GM23338 (cell line): ENCODE measurements around the gene TMEM158. TPM values are rescaled to one million over a fixed set of nuclear protein-coding genes. Genes with fewer than 3 reads are reported as not detected.

ENCODE experiments used
- ATAC-seq: fragments of 200-7000 bp; cut with Tn5 transposase; 3 replicates; pipeline ENCODE4 v1.9.1; 2020
- DNase-seq: peaks from one replicate; pipeline ENCODE4 v3.0.0-alpha.2; 2015; ENCODE audit warnings: low spot score
- H2AFZ ChIP-seq: fragments of 200-600 bp; sonication (generic); 2 replicates; pipeline ENCODE4 v1.8.0; 2016; ENCODE audit warnings: antibody characterized with exemption, mild to moderate bottlenecking, moderate library complexity
- H3F3A ChIP-seq: fragments of 200-600 bp; sonication (generic); replicated peaks from 2 replicates; pipeline ENCODE4 v1.8.0; 2017; ENCODE audit warnings: antibody characterized with exemption, mixed run types, low read depth
- H3K27ac ChIP-seq: fragments of 200-600 bp; sonication (generic); 2 replicates; pipeline ENCODE4 v1.6.1; 2016; ENCODE audit warnings: low read depth
- H3K27me3 ChIP-seq: fragments of 200-600 bp; sonication (generic); 2 replicates; pipeline ENCODE4 v1.8.0; 2016; ENCODE audit warnings: mild to moderate bottlenecking, mixed run types, moderate library complexity; ENCODE audit not compliant: insufficient read depth
- H3K36me3 ChIP-seq: fragments of 200-600 bp; sonication (generic); 2 replicates; pipeline ENCODE4 v1.8.0; 2016; ENCODE audit warnings: mild to moderate bottlenecking; ENCODE audit not compliant: insufficient read depth
- H3K4me1 ChIP-seq: fragments of 200-600 bp; sonication (generic); 2 replicates; pipeline ENCODE4 v1.8.0; 2016; ENCODE audit warnings: mild to moderate bottlenecking, moderate library complexity; ENCODE audit not compliant: insufficient read depth
- H3K4me2 ChIP-seq: fragments of 200-600 bp; sonication (generic); 2 replicates; pipeline ENCODE4 v1.7.1; 2017; ENCODE audit warnings: mixed run types
- H3K4me3 ChIP-seq: fragments of 200-600 bp; sonication (generic); 2 replicates; pipeline ENCODE4 v1.6.1; 2016; ENCODE audit warnings: mixed run types
- H3K79me2 ChIP-seq: fragments of 200-600 bp; sonication (generic); replicated peaks from 2 replicates; pipeline ENCODE4 v1.8.0; 2017; ENCODE audit warnings: mild to moderate bottlenecking; ENCODE audit not compliant: insufficient read depth
- H3K9me2 ChIP-seq: fragments of 200-600 bp; sonication (generic); 2 replicates; pipeline ENCODE4 v1.8.0; 2017; ENCODE audit not compliant: insufficient read depth
- H4K20me1 ChIP-seq: fragments of 200-600 bp; sonication (generic); replicated peaks from 2 replicates; pipeline ENCODE4 v1.8.0; 2017; ENCODE audit warnings: mild to moderate bottlenecking; ENCODE audit not compliant: insufficient read depth
- H3K27ac Mint-ChIP-seq: 2 replicates; pipeline ENCODE4 v1.8.0; 2020; ENCODE audit warnings: inconsistent platforms, mild to moderate bottlenecking, moderate library complexity, mixed read lengths
- H3K27me3 Mint-ChIP-seq: 3 replicates; pipeline ENCODE4 v1.8.0; 2022; ENCODE audit warnings: low read depth, mild to moderate bottlenecking, moderate library complexity, mixed read lengths, inconsistent platforms; ENCODE audit not compliant: insufficient read depth, poor library complexity
- H3K36me3 Mint-ChIP-seq: 3 replicates; pipeline ENCODE4 v1.8.0; 2021; ENCODE audit warnings: low read depth, mild to moderate bottlenecking, inconsistent platforms, moderate library complexity, mixed read lengths
- H3K4me1 Mint-ChIP-seq: 3 replicates; pipeline ENCODE4 v1.8.0; 2020; ENCODE audit warnings: mild to moderate bottlenecking, inconsistent platforms, mixed read lengths
- H3K4me3 Mint-ChIP-seq: 3 replicates; pipeline ENCODE4 v1.8.0; 2021; ENCODE audit warnings: moderate library complexity, mild to moderate bottlenecking, inconsistent platforms, mixed read lengths
- H3K9me3 Mint-ChIP-seq: 3 replicates; pipeline ENCODE4 v1.8.0; 2020; ENCODE audit warnings: moderate library complexity, mild to moderate bottlenecking, inconsistent platforms, mixed read lengths
- CREB1 ChIP-seq: fragments of 250-450 bp; sonication (Bioruptor Pico); IDR thresholded peaks from 2 replicates; pipeline ENCODE4 v1.5.0; 2020; ENCODE audit warnings: low read depth, mild to moderate bottlenecking, moderate library complexity
- CTCF ChIP-seq, 2 experiments: fragments of 200-600 bp in 1 of 2; sonication (generic) in 1 of 2; conservative IDR thresholded peaks; 2 replicates each; pipeline versions ENCODE4 v1.5.1 to v1.6.1; 2016 to 2017; ENCODE audit warnings: antibody characterized with exemption in 2 of 2, low read depth in 2 of 2, mild to moderate bottlenecking in 2 of 2, moderate library complexity in 1 of 2
- ETS1 ChIP-seq: IDR thresholded peaks from 2 replicates; pipeline ENCODE4 v1.6.1; 2016; ENCODE audit warnings: antibody characterized with exemption
- EZH2 ChIP-seq: fragments of 200-600 bp; sonication (generic); IDR thresholded peaks from one replicate; pipeline ENCODE4 v1.8.0; 2017; ENCODE audit warnings: antibody characterized with exemption, mild to moderate bottlenecking, low read depth; ENCODE audit not compliant: unreplicated experiment
- EZH2phosphoT487 ChIP-seq: fragments of 200-600 bp; sonication (generic); IDR thresholded peaks from one replicate; pipeline ENCODE4 v1.8.1; 2018; ENCODE audit warnings: antibody characterized with exemption; ENCODE audit not compliant: unreplicated experiment
- JUNB ChIP-seq: IDR thresholded peaks from one replicate; pipeline ENCODE4 v1.6.1; 2016; ENCODE audit warnings: antibody characterized with exemption; ENCODE audit not compliant: unreplicated experiment
- NANOG ChIP-seq: IDR thresholded peaks from 2 replicates; pipeline ENCODE4 v1.6.1; 2016; ENCODE audit warnings: antibody characterized with exemption, borderline replicate concordance
- POLR2AphosphoS5 ChIP-seq: IDR thresholded peaks from 2 replicates; pipeline ENCODE4 v1.6.1; 2016; ENCODE audit warnings: antibody characterized with exemption, low read depth
- REST ChIP-seq: IDR thresholded peaks from one replicate; pipeline ENCODE4 v1.6.1; 2018; ENCODE audit warnings: antibody characterized with exemption; ENCODE audit not compliant: unreplicated experiment
- STAT1 ChIP-seq: IDR thresholded peaks from one replicate; pipeline ENCODE4 v1.6.1; 2016; ENCODE audit warnings: antibody characterized with exemption; ENCODE audit not compliant: unreplicated experiment
- ZNF114 ChIP-seq: fragments of 250-450 bp; sonication (Bioruptor Pico); IDR thresholded peaks from 2 replicates; pipeline ENCODE4 v1.5.0; 2020; ENCODE audit warnings: mild to moderate bottlenecking, moderate library complexity
- ZNF331 ChIP-seq: fragments of 250-450 bp; sonication (Bioruptor Pico); IDR thresholded peaks from 2 replicates; pipeline ENCODE4 v1.5.0; 2020; ENCODE audit warnings: low read depth, mild to moderate bottlenecking, moderate library complexity
- polyA plus RNA-seq: library from polyadenylated mRNA; unstranded; fragments of >200 nt; fragmentation: Nextera tagmentation; extraction: Ambion mirVana; gene quantifications from 2 replicates; pipeline ENCODE4 v1.2.1, GENCODE V29; 2016
- total RNA-seq: library from RNA; depleted of rRNA; stranded (reverse); fragments of >200 nt; shearing (Covaris generic); gene quantifications from 2 replicates; pipeline ENCODE4 v1.2.3, GENCODE V29; 2014
- TF ChIP-seq, protein P1 (sequence below): fragments of 250-450 bp; sonication (Bioruptor Pico); IDR thresholded peaks from 2 replicates; pipeline ENCODE4 v1.5.0; 2020; ENCODE audit warnings: mild to moderate bottlenecking, moderate library complexity

Gene TMEM158
- total and polyA plus RNA-seq, 2 experiments from 2014 or later, result 9.6 to 16.9 TPM

DNA sequence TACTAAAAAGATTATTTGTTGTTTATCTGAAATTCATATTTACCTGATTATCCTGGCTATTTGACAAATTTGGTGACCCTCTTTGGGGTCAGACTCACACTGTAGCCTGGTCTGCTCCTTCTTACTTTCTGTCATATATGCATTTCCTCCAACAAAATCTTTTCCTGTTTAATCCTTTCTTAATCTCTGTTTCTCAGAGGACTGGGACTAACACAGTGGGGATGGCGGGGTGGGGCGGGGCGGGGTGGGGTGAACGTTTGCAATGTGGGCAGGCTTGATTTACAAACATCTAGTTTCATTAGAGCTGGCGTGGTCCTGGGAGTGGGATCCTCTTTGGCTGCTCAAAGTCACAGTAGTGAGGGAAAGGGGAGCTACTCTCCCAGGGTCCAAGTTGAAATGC is 44.6 kb downstream of the TMEM158 start:
- no peak overlapping the region for H3K4me3 Mint-ChIP-seq
- Histone ChIP-seq H3K4me3 (no peak overlapping the region), H4K20me1 (no peaks in the 10 kb centered on the region), H3K36me3 (no peaks in the 10 kb centered on the region), H2AFZ (no peak overlapping the region), H3F3A (no peaks in the 10 kb centered on the region), H3K79me2 (no peaks in the 10 kb centered on the region), H3K9me2 (no peaks in the 10 kb centered on the region), H3K4me2 (no peak overlapping the region), H3K27me3 (no peaks in the 10 kb centered on the region), H3K4me1 (peaks cover 15% of the 10 kb centered on the region; the same call in 1 of the 2 replicates), H3K27ac (no peak overlapping the region)
- TF ChIP-seq JUNB, result no peak
- no peak for TF ChIP-seq ETS1
- TF ChIP-seq ZNF331 (CRISPR knock-in tag), result no peak
- TF ChIP-seq ZNF114 (CRISPR knock-in tag), result no peak
- TF ChIP-seq STAT1, result no peak
- no peak for TF ChIP-seq CREB1 (CRISPR knock-in tag)
- no peak for TF ChIP-seq NANOG
- TF ChIP-seq REST, result no peak
- TF ChIP-seq CTCF (conservative IDR thresholded peaks at IDR 0.05; ENCODE audit: low read depth in 2 of 2), result no peak
- TF ChIP-seq EZH2phosphoT487, result no peak
- no peak for TF ChIP-seq POLR2AphosphoS5
- TF ChIP-seq EZH2, result no peak
- TF ChIP-seq, protein P1, sequence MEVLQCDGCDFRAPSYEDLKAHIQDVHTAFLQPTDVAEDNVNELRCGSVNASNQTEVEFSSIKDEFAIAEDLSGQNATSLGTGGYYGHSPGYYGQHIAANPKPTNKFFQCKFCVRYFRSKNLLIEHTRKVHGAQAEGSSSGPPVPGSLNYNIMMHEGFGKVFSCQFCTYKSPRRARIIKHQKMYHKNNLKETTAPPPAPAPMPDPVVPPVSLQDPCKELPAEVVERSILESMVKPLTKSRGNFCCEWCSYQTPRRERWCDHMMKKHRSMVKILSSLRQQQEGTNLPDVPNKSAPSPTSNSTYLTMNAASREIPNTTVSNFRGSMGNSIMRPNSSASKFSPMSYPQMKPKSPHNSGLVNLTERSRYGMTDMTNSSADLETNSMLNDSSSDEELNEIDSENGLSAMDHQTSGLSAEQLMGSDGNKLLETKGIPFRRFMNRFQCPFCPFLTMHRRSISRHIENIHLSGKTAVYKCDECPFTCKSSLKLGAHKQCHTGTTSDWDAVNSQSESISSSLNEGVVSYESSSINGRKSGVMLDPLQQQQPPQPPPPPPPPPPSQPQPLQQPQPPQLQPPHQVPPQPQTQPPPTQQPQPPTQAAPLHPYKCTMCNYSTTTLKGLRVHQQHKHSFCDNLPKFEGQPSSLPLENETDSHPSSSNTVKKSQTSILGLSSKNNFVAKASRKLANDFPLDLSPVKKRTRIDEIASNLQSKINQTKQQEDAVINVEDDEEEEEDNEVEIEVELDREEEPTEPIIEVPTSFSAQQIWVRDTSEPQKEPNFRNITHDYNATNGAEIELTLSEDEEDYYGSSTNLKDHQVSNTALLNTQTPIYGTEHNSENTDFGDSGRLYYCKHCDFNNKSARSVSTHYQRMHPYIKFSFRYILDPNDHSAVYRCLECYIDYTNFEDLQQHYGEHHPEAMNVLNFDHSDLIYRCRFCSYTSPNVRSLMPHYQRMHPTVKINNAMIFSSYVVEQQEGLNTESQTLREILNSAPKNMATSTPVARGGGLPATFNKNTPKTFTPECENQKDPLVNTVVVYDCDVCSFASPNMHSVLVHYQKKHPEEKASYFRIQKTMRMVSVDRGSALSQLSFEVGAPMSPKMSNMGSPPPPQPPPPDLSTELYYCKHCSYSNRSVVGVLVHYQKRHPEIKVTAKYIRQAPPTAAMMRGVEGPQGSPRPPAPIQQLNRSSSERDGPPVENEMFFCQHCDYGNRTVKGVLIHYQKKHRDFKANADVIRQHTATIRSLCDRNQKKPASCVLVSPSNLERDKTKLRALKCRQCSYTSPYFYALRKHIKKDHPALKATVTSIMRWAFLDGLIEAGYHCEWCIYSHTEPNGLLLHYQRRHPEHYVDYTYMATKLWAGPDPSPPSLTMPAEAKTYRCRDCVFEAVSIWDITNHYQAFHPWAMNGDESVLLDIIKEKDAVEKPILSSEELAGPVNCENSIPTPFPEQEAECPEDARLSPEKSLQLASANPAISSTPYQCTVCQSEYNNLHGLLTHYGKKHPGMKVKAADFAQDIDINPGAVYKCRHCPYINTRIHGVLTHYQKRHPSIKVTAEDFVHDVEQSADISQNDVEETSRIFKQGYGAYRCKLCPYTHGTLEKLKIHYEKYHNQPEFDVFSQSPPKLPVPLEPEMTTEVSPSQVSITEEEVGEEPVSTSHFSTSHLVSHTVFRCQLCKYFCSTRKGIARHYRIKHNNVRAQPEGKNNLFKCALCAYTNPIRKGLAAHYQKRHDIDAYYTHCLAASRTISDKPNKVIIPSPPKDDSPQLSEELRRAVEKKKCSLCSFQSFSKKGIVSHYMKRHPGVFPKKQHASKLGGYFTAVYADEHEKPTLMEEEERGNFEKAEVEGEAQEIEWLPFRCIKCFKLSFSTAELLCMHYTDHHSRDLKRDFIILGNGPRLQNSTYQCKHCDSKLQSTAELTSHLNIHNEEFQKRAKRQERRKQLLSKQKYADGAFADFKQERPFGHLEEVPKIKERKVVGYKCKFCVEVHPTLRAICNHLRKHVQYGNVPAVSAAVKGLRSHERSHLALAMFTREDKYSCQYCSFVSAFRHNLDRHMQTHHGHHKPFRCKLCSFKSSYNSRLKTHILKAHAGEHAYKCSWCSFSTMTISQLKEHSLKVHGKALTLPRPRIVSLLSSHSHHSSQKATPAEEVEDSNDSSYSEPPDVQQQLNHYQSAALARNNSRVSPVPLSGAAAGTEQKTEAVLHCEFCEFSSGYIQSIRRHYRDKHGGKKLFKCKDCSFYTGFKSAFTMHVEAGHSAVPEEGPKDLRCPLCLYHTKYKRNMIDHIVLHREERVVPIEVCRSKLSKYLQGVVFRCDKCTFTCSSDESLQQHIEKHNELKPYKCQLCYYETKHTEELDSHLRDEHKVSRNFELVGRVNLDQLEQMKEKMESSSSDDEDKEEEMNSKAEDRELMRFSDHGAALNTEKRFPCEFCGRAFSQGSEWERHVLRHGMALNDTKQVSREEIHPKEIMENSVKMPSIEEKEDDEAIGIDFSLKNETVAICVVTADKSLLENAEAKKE (CRISPR knock-in tag), result no peak
- ATAC-seq, result no peak
- no peaks in the 10 kb centered on the region for H3K36me3 Mint-ChIP-seq
- no peak overlapping the region for H3K27ac Mint-ChIP-seq
- H3K9me3 Mint-ChIP-seq, result no peaks in the 10 kb centered on the region
- peaks cover 18% of the 10 kb centered on the region for H3K27me3 Mint-ChIP-seq
- peaks cover 15% of the 10 kb centered on the region for H3K4me1 Mint-ChIP-seq
- no peak for DNase-seq
